HEK293T (cell line): ENCODE measurements around the gene FABP6.

Experiments
- CTCF ChIA-PET: fragments of 350-600 bp; formaldehyde crosslinking; extraction: SDS; loops from one replicate; lab custom pipeline; 2021; ENCODE audit warnings: antibody characterized with exemption, inconsistent platforms; lab: Yijun Ruan, JAX
- POLR2A ChIA-PET: fragments of 350-600 bp; formaldehyde crosslinking; extraction: SDS; loops from one replicate; lab custom pipeline; 2020; ENCODE audit warnings: antibody characterized with exemption, inconsistent platforms; lab: Yijun Ruan, JAX
- DNase-seq: peaks from one replicate; pipeline ENCODE4 v3.0.0; 2012; ENCODE audit warnings: mixed read lengths; ENCODE audit errors: extremely low spot score
- ARNT ChIP-seq: fragments of 450-650 bp; IDR thresholded peaks from 2 replicates; pipeline ENCODE4 v1.6.1; 2017; ENCODE audit warnings: mild to moderate bottlenecking
- BHLHE40 ChIP-seq: fragments of 450-650 bp; IDR thresholded peaks from 2 replicates; pipeline ENCODE4 v1.6.1; 2016; ENCODE audit warnings: mild to moderate bottlenecking, moderate library complexity, borderline replicate concordance
- CTBP1 ChIP-seq: fragments of 450-650 bp; IDR thresholded peaks from 2 replicates; pipeline ENCODE4 v1.6.1; 2016; ENCODE audit warnings: borderline replicate concordance
- ELF4 ChIP-seq: fragments of 450-650 bp; IDR thresholded peaks from 2 replicates; pipeline ENCODE4 v1.6.1; 2017; ENCODE audit warnings: antibody characterized with exemption
- FOXA1 ChIP-seq: fragments of 450-650 bp; IDR thresholded peaks from 2 replicates; pipeline ENCODE4 v1.6.1; 2016; ENCODE audit warnings: mild to moderate bottlenecking
- FOXK2 ChIP-seq: fragments of 450-650 bp; IDR thresholded peaks from 2 replicates; pipeline ENCODE4 v1.6.1; 2016; ENCODE audit warnings: mild to moderate bottlenecking
- FOXM1 ChIP-seq: fragments of 450-650 bp; IDR thresholded peaks from 2 replicates; pipeline ENCODE4 v1.6.1; 2017; ENCODE audit warnings: mild to moderate bottlenecking, borderline replicate concordance
- HDGF ChIP-seq: fragments of 450-650 bp; IDR thresholded peaks from 2 replicates; pipeline ENCODE4 v1.6.1; 2017; ENCODE audit warnings: antibody characterized with exemption, borderline replicate concordance
- L3MBTL2 ChIP-seq: fragments of 450-650 bp; conservative IDR thresholded peaks from 2 replicates; pipeline ENCODE4 v1.6.1; 2016; ENCODE audit warnings: mild to moderate bottlenecking
- LEF1 ChIP-seq: fragments of 450-650 bp; IDR thresholded peaks from 2 replicates; pipeline ENCODE4 v1.6.1; 2017; ENCODE audit warnings: mild to moderate bottlenecking, borderline replicate concordance
- NFRKB ChIP-seq: fragments of 450-650 bp; IDR thresholded peaks from 2 replicates; pipeline ENCODE4 v1.6.1; 2016; ENCODE audit warnings: mild to moderate bottlenecking, moderate library complexity
- PKNOX1 ChIP-seq: fragments of 450-650 bp; IDR thresholded peaks from 2 replicates; pipeline ENCODE4 v1.6.1; 2016
- SP1 ChIP-seq: fragments of 450-650 bp; IDR thresholded peaks from 2 replicates; pipeline ENCODE4 v1.6.1; 2017
- SUZ12 ChIP-seq: fragments of 450-650 bp; IDR thresholded peaks from 2 replicates; pipeline ENCODE4 v1.6.1; 2016; ENCODE audit warnings: mild to moderate bottlenecking
- TARDBP ChIP-seq: fragments of 450-650 bp; IDR thresholded peaks from 2 replicates; pipeline ENCODE4 v1.6.1; 2016
- ZNF384 ChIP-seq: fragments of 450-650 bp; IDR thresholded peaks from 2 replicates; pipeline ENCODE4 v1.6.1; 2016

Gene FABP6

GRCh38 chr5:160270704-160271103 is 41.4 kb downstream of the FABP6 start:
- POLR2A ChIA-PET = interaction anchor here (1.1 kb wide), 1 partner anchor 17 kb away, joined by 3 read pairs; no protein-coding TSS in a partner anchor
- CTCF ChIA-PET = no interaction called here

GRCh38 chr5:160271396-160271795 is 42.1 kb downstream of the FABP6 start:
- POLR2A ChIA-PET = interaction anchor here (1.1 kb wide), 1 partner anchor 16 kb away, joined by 3 read pairs; no protein-coding TSS in a partner anchor
- CTCF ChIA-PET = interaction anchor here (0.7 kb wide), 1 partner anchor 1024 kb away, joined by 4 read pairs; no protein-coding TSS in a partner anchor
- no peak for DNase-seq
- TF ChIP-seq ARNT (no peak), FOXK2 (no peak), ELF4 (no peak), CTBP1 (no peak), LEF1 (no peak), ZNF384 (no peak), SUZ12 (no peak), HDGF (no peak), SP1 (no peak), TARDBP (no peak), L3MBTL2 (no peak), NFRKB (no peak), FOXA1 (no peak), BHLHE40 (no peak), PKNOX1 (no peak)

More at GRCh38 chr5:160270704-160271103, 41.4 kb downstream of the FABP6 start:
- no peak for DNase-seq
- TF ChIP-seq FOXM1 = no peak
- no peak for TF ChIP-seq LEF1
- no peak for TF ChIP-seq FOXK2

GRCh38 chr5:160271836-160272235 is 42.5 kb downstream of the FABP6 start:
- no peak for DNase-seq
- TF ChIP-seq ELF4 = no peak
- no peak for TF ChIP-seq NFRKB
- no peak for TF ChIP-seq FOXA1
- TF ChIP-seq FOXM1 = no peak
- TF ChIP-seq HDGF = no peak
- TF ChIP-seq ARNT = no peak
- no peak for TF ChIP-seq ZNF384
- TF ChIP-seq SP1 = no peak
- TF ChIP-seq FOXK2 = no peak
- no peak for TF ChIP-seq BHLHE40
- TF ChIP-seq LEF1 = no peak
- no peak for TF ChIP-seq SUZ12
- no peak for TF ChIP-seq TARDBP
- no peak for TF ChIP-seq L3MBTL2
- TF ChIP-seq CTBP1 = no peak
- no peak for TF ChIP-seq PKNOX1
- ChIA-PET CTCF (interaction anchor here (0.7 kb wide), 1 partner anchor 1025 kb away, joined by 4 read pairs; no protein-coding TSS in a partner anchor), POLR2A (interaction anchor here (1.1 kb wide), 1 partner anchor 16 kb away, joined by 3 read pairs; no protein-coding TSS in a partner anchor)

GRCh38 chr5:160272264-160272663 is 43.0 kb downstream of the FABP6 start:
- ChIA-PET CTCF (no interaction called here), POLR2A (no interaction called here)

GRCh38 chr5:160272889-160273288 is 43.6 kb downstream of the FABP6 start:
- TF ChIP-seq NFRKB (no peak), SUZ12 (no peak), BHLHE40 (no peak), CTBP1 (no peak)
- CTCF ChIA-PET = no interaction called here
- POLR2A ChIA-PET = no interaction called here
- DNase-seq = no peak

More at GRCh38 chr5:160272264-160272663, 43.0 kb downstream of the FABP6 start:
- no peak for DNase-seq
- no peak for TF ChIP-seq ARNT
- no peak for TF ChIP-seq LEF1
- no peak for TF ChIP-seq L3MBTL2
- no peak for TF ChIP-seq SUZ12
- no peak for TF ChIP-seq BHLHE40

GRCh38 chr5:160274483-160274931 is 45.2 kb downstream of the FABP6 start:
- no peak for DNase-seq
- POLR2A ChIA-PET = no interaction called here
- TF ChIP-seq FOXA1 (no peak), LEF1 (no peak), FOXK2 (no peak), BHLHE40 (no peak), ELF4 (no peak)
- CTCF ChIA-PET = no interaction called here

GRCh38 chr5:160278343-160278742 is 49.0 kb downstream of the FABP6 start:
- TF ChIP-seq PKNOX1 (no peak), FOXK2 (no peak)
- ChIA-PET POLR2A (no interaction called here), CTCF (no interaction called here)
- no peak for DNase-seq
